ENCODE measurements around the gene STEAP3.
A peak's percentile ranks its signal among the peaks of the same experiment; 100 is the strongest.

STEAP3 gene, protein sequence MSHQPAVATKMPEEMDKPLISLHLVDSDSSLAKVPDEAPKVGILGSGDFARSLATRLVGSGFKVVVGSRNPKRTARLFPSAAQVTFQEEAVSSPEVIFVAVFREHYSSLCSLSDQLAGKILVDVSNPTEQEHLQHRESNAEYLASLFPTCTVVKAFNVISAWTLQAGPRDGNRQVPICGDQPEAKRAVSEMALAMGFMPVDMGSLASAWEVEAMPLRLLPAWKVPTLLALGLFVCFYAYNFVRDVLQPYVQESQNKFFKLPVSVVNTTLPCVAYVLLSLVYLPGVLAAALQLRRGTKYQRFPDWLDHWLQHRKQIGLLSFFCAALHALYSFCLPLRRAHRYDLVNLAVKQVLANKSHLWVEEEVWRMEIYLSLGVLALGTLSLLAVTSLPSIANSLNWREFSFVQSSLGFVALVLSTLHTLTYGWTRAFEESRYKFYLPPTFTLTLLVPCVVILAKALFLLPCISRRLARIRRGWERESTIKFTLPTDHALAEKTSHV

DNA sequence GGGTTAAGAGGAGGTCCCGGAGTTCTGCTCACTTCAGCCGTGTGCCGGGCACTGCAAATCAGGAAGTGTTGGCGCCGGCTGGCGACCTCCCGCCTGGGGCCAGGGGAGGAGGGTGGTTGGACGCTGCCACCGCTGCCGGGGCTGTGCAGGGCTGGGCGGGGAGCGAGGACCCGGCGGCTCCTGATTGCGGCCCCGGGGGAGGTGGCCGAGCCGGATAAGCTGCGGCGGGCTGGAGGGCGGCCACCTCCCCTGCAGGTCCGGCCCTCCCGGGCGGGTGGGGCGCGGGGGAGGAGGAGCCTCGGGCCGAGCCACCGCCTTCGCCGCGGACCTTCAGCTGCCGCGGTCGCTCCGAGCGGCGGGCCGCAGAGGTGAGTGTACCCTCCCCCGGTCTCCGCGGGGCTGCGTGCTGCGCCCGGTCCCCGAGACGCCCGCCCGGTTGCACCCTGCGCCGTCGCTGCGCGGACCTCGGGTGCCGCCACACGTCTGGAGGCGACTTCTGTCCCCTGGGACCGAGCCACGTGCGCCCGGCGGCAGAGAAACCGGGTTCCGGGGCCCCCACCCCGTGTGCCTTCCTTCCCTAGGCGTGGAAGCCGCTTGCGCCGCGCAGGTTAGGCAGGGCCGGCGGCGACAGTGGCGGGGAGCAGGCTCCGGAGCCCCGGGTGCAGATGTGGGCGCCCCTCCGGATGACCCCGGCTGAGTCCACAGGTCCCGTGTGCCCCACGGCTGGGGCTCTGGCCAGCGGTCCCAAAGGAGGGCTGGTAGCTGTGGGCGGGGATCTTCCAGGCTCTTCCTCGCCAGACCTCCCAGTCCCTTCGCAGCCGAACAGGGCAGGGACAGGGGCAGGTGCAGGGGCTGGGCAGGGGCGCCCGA is at the start of gene STEAP3:
Gene STEAP3 (plus strand): TSS at position 314 of the 870 bp plus-strand sequence. CDS start 7,179 bp downstream, outside the sequence.
- DNase-seq: peak; percentile 28

DNA sequence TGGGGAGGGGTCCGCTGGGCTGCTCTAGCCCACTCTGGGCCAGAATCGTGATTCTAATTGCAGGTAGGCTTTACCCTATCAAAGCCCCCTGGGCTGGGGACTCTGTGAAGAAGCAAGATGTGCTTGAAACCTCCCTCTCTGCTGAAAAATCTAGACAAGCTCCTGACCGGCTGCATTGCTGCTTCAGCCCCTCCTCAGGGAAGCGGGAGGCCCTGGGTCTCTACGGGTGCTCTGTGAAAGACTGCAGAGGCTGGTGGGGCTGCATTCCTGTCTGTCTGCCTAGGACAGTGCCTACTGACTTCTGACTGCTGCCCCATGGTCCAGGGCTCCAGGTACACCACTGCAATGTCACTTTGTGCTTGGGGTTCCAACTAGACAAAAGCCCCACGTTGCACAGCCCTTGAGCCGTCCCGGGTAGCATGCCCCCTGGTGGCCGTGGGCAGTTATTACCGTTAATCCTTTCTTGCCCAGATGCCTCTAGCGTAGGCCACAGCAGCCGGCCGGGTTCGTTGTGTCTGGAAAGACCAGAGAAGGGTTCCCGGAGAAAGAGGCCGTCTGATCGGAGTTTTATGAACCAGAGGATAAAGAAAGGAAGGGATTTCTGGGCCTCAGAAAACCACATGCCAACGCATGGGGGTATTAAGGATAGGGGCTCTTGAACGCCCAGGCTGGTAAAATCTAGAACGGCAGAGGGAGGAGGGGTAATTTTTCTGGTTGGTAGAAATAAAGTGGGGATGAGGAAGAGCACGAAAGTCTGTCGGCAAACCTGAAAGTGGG is 49.2 kb upstream of the STEAP3 start:
- peak; percentile 55 for DNase-seq

DNA sequence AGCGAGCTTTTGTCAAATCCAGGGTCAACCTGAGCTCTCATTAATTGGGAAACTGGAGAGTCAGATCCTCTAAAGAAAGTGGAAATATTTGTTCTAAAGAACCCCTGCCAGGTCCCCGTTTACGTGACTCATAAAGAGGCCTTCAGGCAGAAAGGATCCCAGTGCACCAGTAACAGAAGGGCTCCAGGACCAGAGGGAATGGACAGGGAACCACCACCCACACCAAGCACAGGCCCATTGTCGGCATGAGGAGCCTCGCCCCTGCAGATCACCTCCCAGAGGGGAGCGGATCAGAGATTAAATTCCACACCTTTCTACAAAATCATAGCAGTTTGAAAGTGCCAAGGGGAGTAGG is 48.7 kb upstream of the STEAP3 start:
- DNase-seq: no peak

DNA sequence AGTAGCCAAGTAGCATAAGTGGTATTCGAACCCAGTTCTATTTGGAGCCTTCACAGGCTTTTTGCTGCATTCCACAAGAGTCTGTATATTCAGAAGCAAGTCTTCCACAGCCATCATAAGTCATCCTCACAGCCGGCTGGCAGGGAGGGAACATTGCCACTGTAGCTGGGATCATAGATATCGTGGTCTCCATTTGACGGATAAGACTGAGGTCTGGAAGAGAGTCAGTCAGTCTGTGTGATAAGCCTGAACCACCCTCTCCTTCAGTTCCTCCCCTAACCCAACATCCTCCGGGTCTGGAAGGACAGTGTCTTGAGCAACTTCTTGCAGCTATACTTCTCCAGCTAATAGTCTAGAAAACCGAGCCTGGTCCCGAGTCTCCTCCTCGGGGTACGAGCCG is 48.1 kb upstream of the STEAP3 start:
- DNase-seq: no peak

DNA sequence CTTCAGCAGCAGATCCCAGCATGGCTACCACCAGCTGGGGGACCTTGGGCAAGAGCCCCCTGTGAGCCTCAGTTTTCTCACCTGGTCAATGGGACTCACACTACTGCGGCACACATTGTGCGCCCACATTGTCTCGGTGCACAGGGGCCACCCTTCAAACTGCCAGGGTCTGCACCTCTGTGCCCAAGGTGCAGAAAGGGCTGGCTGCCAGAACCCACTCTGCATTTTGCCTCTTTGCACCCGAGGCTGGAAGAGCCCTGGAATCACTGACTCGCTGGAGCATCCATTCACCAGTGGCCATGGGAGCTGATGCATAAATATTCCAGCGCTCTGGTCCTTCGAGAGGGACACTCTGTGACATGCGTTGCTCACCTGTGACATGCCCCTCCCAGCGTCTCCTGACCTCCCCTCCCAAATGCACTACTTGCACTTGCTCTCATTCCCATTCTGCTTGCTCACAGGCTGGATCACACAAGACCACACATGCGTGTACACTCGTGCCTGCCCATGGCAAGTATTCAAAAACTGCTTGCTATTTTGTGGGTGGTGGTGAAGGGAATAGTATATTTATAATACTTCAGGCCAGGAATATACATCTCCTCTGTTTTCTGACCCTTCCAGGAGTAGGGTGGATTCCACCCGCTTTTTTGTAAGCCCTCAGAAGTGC is 46.3 kb upstream of the STEAP3 start:
- DNase-seq: no peak

DNA sequence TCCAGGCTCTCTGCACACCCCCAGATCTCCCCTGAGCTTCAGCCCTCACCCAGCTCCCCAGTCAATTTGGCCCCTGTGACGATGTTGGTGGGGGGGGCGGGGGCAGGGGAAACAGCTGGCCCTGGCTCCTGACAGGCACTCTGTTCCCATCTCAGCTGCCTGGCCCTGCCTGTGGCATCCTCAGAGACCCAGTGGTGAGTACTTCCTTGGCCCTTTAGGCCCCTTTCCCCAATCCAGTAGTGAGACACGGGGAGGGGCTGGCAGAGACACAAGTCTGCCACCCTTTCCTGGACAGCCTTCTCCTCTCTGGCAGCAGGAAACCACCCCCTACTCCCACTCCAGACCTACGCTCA is 45.8 kb upstream of the STEAP3 start:
- DNase-seq: no peak

DNA sequence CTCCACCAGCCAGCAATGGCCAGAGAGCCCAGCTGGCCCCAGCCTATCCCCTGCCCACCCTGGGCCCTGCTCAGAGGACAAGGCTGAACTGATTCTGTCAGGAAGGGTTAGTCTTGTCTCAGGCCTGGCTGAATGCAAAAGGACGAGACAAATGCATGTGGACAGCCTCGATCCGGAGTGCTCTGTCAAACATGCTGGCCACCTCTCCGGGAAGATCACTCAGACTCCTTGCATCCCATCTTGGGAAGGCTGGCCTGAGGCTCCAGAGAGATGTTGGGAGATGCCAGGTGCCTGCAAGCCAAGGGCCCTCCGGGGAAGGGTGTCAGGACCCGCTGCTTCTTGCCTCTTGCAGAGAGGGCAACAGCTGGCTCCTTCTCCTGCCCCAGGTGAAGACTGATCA is 44.9 kb upstream of the STEAP3 start:
- no peak for DNase-seq

DNA sequence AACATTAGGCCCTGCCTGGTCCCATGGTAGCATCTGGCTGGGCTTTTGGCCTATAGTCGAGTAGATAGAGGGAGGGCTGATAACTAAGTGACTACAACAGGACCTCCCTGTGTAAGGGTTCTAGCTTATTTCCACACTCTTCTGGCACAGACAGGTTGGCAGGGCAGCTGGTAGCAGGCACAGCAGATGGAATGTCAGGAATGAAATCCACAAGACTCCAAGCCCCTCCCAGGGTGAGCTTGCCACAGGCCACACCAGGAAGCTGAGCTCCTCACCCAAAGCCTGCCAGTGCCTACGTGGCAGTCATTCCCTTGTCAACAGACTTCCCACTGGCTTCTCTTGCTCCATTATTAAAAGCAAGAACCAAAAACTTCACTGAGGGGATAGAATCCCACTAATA is 44.4 kb upstream of the STEAP3 start:
- DNase-seq: no peak

DNA sequence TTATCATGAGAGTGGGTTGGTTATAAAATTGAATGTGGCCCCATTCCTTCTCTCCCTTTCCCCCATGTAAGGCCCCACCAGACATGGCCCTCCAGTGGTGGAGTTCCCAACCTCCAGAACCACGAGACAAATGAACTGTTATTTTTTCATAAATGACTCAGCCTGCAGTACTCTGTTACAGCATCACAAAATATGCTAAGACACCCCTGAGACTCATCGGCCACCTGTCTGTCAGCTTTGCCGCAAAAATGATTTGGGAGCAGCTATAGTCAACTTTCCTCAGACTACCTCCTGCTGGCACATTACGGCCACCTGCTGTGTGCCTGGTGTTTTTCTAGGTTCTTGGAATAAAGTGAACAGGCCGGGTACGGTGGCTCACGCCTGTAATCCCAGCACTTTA is 43.6 kb upstream of the STEAP3 start:
- DNase-seq: no peak

DNA sequence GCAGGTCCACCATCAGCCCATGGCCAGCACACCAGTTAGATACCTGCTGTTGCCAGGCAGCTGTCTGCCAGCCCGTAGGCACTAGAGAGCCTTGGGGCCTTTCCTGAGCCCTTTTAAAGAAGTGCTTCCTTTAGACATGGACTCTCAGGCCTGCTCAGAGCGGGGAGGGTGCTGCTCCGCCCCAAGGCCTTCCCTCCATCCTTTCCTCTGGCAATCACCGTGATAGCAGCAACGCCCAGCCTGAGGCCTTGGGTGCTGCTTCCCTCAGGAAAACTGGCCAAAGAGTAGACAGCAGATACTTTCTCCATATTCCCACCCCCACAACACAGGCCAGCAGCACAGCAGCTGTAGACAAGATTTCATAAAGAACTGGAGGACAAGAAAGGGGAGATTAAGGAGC is 42.7 kb upstream of the STEAP3 start:
- DNase-seq: no peak

DNA sequence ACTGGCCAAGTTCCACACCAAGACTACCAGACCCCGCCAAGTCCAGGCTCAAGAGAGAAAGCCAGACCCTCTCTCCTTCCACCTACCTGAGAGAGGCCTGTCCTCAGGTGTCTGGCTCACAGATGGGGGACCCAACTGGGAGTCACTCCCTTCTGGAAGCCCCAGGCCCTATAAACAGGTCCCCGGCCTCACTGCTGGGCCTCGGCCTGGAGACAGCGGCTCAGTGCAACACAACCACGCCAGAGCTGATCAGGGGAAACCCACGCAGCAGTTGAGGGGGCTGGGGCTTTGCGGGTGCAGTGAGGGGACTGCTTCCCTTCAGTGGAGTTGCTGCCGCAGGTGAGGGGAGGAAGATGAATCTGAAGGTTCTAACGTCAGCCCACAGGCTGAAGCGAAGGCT is 42.2 kb upstream of the STEAP3 start:
- DNase-seq: no peak

DNA sequence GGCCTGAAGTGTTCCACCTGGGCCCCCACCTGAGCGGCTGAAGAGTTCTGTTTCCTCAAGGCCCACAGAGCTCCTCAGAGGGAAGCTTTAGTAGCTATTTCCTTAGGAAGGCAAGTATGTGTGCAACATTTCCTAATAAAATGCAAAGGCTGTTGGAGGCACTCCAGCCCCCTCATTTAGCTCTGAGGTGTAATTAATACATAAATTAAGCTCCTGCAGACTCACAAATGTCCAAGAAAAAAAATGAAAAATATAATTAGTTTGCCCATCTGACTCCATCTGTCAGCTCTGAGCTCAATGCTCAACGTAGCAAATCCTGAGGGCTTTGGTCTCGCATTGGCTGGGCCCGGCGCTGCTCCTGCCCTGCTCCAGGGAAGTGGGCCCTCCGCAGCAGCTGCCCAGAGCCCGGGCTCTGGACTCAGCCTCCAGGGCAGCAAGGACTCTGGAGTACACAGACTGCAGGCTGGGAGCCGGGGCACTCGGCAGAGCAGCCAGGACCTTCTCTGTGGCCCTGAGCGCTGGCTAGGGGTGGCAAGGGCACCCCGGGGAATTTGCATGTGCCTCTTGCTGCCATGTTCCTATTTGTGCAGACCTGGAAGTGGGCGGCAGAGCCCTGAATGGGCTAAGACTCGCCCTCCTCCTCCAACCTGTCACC is 41.7 kb upstream of the STEAP3 start:
- no peak for DNase-seq

DNA sequence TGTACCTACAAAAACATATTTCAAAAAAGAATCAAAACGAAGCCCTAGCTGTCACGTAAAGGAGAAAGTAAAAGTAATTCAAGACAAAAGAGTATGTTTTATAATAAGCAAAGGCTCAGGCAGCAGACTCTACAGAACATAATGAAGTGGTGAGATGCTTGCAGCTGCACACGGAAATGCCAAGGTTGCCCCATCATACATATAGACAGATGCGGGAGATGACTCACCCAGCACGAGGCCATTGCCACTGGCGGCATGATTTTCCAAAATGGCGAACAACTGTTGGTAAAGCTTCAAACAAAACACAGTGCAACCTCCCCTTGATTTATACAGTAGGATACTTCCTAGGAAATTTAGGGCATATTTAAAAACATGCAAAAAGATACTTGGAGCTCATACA is 39.1 kb upstream of the STEAP3 start:
- DNase-seq: no peak

DNA sequence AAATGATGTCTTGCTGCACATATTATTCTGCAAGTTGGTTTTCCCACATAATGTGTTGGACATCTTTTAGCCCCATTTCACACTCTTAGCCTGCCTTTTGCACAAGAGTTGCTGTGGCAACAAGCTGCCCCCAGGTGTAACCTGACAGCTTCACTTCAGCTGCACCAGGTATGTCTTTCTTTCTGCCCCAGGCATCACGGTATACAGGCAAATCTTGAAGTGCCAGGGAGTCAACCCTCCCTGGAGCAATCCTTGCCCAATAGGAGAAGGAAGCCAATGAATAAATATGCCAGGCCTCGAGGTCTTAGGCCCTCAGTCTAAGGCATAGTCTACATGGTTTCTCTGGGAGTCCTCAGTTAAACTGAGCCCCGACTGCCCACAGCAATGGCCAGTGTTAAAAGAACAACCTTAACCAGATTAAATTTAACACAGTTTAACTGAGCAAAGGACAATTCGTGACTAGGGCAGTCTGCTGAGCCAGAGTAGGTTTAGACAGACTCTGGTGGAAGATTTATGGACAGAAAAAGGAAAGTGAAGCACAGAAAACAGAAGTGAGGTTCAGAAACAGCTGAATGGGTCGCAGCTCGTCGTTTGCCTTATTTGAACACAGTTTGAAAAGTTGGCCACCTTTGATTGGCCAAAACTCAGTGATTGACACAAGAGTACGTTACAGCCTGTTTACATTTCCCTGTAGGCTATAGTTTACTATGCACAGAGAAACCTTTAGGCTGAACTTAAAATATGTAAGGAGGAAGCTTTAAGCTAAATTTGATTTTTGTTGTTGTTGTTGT is 33.1 kb upstream of the STEAP3 start:
- DNase-seq: no peak

DNA sequence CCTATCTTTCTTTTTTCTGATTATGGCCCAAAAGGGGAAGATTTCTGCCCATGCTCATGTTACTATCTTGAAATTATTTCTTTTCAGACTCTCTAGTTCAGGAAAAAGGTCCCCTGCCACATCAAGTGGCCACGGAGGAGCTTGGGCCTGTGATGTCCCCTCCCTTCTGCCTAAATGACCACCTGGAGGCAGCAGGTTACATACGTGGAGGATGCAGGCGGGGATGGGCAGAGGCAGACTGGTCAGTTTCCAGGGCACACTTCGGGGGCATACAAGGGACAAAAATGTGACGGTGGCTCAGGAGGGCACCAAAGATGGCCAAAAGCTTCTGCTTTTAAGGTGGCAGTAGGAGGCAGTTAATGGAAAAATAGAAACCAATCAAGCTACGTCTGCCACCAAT is 30.7 kb upstream of the STEAP3 start:
- no peak for DNase-seq

DNA sequence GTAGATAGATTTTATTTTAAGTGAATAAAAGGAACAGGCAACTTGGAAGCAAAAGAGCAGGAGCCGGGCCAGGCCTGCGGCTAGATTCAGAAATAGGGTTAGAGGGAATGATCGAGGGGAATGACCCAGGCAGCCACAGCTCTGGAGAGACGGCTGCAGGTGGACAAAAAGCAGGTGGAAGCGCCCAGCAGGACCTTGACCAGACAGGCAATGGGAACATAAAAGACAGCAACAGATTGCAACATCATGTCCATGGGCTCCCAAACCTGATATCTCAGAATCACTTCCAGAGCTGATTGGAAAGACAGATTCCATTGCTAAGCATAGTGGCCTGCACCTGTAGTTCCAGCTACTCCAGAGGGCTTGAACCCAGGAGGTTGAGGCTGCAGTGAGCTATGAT is 28.6 kb upstream of the STEAP3 start:
- no peak for DNase-seq

DNA sequence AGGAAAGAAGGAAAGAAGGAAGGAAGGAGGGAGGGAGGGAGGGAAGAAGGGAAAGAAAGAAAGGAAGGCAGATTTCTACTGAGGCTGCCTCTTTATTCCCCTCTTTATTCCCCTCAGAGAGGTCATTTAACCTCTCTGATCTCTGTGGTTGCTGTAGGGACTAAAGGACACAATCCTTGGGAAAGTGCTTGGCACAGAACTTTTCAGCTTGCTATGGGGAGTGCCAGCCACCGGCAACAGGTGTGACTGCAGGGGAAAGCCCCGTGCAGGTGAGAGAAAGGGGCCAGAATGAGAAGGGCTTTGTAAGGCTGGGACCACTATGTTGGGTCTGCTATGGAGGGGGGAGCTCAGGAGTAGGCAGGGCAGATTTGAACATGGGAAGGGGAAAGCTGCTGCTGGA is 27.7 kb upstream of the STEAP3 start:
- no peak for DNase-seq

DNA sequence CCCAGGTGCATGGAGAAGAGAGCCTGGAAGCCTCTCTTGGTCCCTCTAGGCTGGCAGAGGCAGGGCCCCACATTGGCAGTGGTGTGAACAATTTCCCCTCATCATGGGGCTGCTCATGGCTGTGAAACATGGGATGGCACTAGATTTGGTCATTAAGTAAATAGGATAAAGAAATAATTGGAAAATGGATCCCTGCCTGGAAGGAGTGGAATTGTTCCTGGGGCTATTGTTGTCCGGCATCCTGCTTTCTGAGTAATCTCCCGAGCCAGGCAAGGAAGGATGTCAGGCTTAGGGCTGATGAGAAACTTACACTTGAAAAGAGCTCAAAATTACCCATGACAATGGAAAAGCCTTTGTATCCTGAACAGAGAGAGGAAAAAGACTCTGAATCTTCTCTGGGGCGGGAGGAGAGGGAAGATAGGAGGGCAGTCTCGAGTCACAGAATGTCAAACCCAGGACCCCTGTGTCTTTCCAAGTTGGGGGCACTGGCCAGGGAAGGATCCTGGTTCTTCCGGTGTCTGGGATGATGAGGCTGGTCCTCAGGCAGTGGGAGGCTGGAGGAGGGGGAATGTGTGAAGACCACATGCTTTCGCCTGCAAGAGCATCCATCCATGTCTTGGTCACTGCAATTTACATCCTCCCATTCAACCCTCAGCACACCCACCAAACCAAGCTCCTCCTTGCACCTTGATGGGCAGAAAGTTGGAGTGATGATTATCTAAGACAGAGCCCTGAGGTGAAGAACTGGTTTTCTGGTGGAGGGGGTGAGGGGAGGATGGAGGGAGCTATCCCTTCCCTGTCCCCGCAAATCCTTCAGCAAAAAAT is 27.1 kb upstream of the STEAP3 start:
- DNase-seq: no peak

DNA sequence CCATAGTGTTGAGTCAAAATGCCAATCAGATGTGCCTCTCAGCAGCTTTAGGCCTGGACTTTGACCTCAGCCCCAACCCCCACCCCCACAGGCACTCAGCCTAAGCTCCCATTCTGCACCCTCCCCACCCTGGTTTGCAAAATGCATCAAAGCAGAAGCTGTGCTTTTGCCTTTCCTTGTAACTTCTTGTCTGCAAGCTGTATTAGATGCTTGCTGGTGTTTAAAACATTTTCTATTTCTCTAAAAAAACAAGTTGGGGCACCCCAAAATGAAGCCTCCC is 26.6 kb upstream of the STEAP3 start:
- DNase-seq: no peak

DNA sequence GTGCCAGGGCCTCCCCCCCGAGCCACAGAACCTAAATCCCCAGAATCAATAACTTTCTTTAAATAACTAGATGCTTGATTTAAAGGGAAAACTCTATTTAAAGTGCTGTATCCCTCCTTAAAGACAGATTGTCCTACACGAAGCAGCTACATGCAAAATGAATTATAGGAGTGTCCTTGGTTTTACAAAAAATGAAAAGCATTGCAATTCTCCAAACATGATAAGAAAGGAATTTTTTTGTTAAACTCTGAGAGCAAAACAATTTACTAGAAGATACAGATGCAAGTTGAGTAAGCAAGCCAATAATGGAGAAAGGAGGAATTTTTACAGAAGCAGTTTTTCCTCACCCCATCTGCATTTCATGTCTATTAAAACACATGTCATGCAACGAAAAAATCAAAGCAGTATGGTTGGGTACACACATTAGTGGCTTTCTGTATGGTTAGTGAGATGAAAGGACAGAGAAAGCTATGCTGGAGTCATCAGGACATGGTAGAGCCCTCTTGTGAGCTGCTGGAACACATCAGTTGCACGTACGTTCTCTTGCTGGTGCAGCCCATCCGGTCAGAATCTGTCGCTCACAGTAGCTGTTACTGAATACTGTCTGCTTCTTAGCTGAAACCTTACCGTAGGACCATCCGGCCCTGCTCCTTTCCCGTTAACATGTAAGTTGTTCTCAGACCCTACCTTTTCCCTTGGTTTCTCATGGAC is 25.9 kb upstream of the STEAP3 start:
- no peak for DNase-seq

All from NCI-H1436 (cell line).